Left lobe of liver (tissue), 2 donors: ENCODE results near the gene TRAPPC3. TPM values are rescaled to one million over a fixed set of nuclear protein-coding genes. Genes with fewer than 3 reads are reported as not detected.

Experiments
- ATAC-seq: fragments of 200-7000 bp; cut with Tn5 transposase; one replicate; pipeline ENCODE4 v1.9.1; 2020; ENCODE audit warnings: mild to moderate bottlenecking, moderate library complexity
- DNase-seq: peaks from one replicate; pipeline ENCODE4 v3.0.0-alpha.2; 2020; ENCODE audit warnings: low spot score
- total RNA-seq: library from RNA; stranded (reverse); gene quantifications from one replicate; pipeline ENCODE4 v1.2.1, GENCODE V29; 2021
- donor health status: DM: no; HTN: no; CAD: no; lungs with moderate emphysema.
- donor health status: DM: no; HTN: yes; CAD: no.

Gene TRAPPC3
- total RNA-seq, 1 donor from 2014 or later = 24.8 TPM

DNA sequence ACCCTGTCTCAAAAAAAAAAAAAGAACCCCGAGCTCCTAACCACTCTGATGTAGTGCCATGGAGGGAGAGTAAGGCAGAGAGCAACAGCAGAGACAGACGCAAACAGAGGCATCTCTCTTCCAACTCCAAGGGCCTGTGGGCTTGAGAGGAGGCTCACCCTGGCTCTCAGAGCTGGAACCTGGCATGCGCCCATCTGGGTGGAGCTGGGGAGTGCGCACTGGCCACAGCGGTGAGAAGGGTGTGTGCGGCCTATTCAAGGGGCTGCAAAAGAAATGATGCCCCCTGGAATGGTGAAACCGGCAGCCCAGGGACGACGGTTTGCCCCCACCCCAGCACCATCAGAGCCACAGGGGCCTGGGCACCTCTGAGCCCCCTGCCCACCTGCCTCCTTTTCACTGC, 41.9 kb downstream of the TRAPPC3 start:
- DNase-seq = no peak
- no peak for ATAC-seq

DNA sequence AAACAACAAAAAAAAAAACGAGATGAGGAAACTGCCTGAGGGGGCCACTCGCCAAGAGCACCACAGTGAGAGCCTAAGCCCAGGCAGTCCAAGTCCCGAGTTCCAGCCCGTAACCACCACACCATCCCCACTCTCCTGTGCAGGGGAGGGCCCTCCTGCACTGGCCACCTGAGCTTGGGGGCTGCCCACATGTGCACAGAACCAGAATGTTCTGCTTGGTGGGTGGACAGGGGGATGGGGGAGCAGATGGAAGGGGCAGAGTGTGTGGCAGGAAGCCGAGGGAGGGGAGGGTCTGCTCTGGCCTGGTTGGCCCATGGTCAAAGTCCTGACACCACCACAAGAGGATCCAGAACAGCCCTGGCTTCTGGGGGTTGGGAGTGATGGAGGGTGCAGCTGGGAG, 43.0 kb downstream of the TRAPPC3 start:
- DNase-seq (no peak), ATAC-seq (no peak)

DNA sequence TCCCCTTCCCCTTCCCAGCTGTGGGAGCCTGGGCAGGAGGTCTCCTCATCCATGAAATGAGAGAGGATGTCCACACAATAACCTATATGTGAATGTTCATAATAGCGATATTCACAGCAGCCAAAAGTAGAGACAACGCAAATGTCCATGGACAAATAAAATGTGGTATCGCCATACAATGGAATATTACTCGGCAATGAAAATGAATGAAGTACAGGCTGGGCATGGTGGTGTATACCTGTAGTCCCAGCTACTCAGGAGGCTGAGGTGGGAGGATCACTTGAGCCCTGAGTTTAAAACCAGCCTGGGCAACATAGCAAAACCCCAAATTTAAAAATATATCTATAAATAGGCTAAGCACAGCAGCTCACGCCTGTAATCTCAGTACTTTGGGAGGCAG, 47.7 kb downstream of the TRAPPC3 start:
- DNase-seq = no peak
- no peak for ATAC-seq

DNA sequence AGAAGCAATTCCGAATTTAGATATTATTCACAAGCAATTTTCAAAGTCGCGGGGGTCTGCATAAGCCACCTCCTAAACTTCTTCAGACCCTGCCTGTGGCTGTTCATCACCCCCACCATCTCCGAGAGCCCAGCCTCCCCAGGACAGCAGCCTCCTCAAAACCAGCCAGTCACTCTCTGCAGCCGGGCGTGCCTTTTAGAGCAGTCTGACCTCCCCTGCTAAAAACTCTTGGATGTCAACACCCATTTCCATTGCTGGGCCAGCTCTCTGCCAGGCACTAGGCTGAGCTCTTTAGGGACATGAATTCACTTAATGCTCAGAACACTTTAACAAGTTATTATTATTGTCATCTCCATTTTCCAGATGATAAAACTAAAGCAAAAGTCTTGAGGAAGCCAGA, 48.9 kb downstream of the TRAPPC3 start:
- no peak for DNase-seq

DNA sequence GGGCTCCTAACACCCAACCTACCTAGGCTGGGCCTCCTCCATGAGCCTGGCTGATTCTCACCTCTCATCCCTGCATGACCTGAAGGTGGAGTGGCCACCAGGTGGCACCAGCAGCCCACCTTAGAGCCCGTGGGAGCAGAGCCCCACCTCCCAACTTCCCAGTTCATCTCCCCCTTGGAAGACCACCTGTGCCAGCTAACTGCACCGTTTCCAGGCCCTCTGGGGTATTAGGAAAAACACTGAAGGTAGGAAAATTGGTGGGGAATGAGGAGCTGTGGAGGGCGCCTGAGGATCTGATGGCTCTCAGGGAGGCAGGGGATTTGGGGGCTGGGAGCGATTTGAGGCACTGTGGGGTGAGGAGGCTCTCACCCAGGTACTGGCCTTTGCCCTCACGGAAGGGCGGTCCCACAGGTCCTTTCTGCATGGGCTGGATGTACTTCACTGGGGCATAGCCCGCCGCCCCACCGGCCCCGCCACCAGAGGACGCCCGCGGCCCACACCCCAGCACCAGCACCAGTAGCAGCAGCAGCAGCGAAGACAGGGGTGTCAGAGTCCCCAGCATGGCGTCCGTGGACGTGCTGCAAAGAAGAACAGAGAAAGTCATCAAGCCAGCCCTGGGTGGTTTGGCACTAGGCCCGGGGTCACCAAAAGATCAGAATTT, 49.5 kb downstream of the TRAPPC3 start:
- ATAC-seq = peak; percentile 94
- peak; percentile 77 for DNase-seq

More for the DNA sequence above, 48.9 kb downstream of the TRAPPC3 start:
- no peak for ATAC-seq

DNA sequence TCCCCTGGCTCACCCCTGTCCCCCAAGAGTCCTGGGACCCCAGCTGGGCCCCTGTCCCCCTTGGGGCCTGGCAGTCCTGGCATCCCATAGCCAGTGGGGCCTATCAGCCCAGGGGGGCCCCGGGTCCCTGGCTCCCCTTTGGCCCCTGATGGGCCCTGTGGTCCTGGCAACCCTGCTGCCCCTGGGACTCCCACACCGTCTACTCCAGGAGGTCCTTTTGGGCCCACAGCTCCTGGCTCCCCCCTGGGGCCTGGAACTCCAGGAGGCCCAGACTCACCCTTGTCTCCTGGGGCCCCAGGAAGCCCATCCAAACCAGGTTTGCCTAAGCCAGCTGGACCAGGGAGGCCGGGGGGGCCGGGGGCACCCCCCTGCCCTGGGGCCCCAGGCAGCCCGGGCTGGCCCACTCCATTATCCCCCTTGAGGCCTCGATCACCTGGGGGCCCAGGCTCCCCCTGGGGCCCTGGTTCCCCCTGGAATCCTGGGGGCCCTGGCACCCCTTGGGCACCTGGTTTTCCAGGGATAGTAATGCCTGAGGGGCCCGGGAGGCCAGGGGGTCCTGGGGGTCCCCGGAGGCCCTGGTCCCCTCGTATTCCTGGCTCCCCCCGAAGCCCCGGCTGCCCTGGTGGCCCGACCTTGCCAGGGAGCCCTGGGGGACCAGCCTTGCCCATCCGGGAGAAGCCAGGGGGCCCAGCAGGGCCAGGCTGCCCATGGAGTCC, 50.5 kb downstream of the TRAPPC3 start:
- ATAC-seq = no peak
- no peak for DNase-seq

DNA sequence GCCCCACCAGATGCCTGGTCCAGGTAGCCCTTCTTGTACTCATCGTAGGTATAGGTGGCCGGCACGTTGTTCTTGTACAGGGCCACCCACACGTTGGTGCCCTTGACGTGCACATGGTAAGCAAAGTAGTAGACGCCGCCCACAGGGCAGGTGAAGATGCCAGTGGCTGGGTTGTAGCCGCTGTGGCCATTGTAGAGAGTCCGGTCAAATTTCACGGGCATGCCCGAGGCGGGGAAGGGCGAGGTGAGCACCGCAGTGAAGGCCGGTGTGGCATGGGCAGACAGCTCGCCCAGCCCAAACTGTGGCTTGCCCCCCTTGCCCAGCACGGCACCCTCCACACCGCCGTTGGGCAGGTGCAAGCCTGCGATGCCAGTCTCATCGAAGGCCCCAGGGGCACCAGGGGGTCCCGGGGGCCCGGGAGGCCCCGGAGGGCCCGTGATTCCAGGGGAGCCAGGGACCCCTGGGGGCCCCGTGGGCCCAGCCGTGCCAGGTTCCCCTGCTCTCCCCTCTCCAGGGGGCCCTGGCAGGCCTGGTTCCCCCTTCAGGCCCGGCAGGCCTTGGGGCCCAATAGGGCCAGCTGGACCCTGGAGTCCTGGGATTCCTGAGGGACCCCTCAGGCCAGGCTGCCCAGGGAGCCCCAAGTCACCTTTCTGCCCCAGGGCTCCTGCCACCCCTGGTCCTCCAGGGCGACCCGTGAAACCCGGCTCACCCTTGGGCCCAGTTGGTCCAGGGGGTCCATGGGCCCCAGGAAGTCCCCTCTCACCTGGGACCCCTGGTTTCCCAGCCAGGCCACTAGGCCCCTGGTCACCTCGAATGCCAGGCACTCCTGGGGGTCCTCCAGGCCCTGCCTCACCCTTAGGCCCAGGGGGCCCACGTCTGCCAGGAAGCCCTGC, 51.3 kb downstream of the TRAPPC3 start:
- DNase-seq = no peak

DNA sequence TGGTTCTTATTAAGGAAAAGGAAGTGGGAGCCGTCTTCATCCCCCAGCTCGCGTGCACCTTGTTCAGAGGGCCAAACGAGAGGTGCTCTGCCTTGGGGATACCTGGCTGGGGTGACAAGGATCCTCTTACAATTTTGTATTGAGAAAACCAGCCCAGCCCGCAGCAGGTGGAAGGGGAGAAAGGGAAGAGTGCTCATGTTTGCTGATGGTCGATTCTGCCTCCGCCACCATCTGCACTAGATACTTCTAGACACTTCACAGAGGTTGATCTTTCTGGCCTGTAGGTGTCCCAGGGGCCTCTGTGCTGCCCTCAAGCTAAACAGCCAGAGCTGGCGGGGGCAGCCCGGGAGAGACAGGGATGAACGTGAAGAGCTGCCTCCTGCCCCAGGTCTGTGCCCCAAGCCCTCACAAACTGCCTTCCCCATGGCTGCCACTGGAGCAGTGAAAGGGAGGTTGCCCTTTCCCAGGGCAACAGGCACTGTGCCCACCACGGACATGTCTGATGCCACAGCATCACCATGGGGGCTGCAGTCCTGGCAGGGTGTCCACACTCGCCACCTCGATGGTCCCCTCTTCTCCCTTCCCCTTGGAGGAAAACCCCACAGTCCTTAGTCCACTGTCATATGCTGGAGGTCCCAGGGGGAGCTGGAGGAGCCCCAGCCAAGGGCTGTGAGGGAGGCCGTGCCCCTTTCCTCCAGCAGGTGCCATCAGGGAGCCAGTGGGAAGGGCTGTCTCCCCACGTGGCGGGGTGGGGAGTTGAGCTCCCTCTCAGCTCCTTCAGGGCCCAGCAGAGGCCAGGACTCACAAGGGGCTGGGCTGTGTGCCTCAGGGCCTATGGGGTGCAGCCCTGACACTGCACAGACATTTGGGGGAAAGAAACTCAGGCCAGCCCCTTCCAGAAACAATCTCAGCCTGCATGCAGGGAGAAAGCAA, 52.5 kb downstream of the TRAPPC3 start:
- no peak for ATAC-seq
- no peak for DNase-seq

More for the DNA sequence above, 51.3 kb downstream of the TRAPPC3 start:
- ATAC-seq = no peak

DNA sequence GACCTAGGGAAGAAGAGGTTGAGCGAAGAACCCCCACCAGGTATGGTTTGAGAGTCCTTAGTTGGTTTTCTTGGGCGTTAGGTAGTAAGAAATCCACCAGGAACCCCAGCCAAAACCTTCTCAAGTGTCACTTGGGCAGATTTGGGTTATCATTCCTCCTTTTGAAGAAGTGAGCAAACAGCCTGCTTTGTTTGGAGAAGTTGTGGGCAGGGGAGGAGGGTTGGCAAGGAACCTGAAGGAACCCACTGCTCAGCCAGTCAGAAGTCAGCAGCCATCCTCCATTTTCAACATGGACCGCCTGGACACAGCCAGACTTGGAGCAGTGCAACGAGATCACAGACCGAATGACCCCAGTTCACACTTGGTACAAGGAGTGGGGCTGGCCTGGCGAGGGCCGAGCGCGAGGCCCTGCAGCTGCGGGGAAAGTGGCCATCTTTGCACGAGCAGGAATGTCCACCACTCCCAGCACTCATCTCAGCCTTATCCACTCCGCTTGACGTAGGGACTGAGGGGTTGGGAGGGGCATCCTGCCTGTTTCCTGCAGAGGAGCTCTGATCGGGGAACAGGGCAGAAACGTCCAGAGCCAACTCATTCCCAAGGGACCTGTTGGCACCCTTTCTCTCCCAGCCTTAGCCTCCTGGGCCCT, 53.4 kb downstream of the TRAPPC3 start:
- no peak for DNase-seq
- no peak for ATAC-seq

DNA sequence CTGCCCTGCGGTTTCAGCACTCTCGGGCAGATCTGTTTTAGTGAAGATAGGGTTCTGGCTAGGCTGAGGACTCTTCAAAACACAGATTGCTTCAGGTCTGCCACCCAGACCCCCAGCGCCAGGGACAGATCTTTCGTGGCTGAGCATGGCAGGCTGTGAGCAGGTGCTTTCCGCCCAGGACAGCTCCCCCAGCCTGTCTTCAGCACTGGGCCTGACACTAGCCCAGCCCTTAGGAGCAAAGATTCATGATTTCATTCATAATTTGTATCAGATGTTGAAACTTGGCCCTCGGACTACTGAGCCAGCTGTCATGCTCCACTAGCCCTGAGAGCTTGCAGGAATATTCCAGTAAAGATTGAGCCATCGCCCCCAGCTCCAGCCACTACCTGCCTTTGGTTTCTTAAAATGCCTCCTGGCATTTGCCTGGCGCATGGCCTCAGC, 54.6 kb downstream of the TRAPPC3 start:
- no peak for DNase-seq
- ATAC-seq = no peak

DNA sequence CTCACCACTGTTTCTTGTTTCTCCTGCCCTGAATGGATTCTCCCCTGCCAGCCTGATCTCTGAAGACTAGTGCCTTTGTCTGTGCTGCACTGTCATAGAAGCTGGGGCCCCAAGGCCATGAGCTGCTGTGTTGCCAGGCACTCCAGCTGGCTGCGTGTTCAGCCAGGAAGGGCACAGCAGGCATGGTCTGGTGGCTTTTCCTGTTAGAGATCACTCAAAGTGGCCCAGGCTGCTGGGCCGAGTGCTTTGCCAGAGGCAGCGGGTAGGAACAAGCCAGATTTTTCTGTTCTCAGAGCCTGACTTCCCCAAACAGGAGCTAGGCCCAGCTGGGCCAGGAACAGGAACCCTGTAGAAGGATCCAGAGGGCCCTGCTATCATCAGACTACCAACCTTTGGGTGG, 55.4 kb downstream of the TRAPPC3 start:
- DNase-seq (no peak), ATAC-seq (no peak)

DNA sequence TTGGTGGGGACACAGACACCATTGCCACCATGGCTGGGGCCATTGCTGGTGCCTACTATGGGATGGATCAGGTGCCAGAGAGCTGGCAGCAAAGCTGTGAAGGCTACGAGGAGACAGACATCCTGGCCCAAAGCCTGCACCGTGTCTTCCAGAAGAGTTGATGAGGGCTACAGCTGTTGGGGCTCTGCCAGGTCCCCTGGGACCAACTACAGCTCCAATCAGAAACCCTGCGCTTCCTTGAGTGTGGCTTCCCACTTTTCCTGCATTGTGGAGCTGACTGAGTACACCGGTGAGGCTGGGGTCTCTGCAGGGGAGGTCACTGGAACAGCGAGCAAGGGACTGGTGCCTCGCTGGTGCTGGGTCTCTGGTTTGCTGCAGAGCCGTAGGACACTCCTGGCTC, 56.1 kb downstream of the TRAPPC3 start:
- ATAC-seq (no peak), DNase-seq (no peak)

DNA sequence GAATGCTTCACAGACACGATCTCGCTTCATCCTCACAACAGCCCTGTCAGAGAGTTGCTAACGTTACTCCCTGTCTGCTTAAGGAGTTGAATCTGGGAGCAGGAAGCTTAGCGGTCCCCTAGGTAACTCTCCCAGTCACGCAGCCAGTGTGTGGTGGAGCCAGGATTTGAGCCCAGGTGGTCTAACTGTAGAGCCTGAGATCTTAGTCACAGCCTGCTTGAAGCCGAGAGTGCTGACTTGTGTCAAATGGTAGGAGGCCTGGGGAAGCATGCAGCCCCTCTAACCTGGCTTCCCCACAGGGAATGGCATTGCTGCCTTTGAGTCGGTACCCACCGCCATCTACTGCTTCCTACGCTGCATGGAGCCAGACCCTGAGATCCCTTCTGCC, 56.5 kb downstream of the TRAPPC3 start:
- ATAC-seq (no peak), DNase-seq (no peak)

DNA sequence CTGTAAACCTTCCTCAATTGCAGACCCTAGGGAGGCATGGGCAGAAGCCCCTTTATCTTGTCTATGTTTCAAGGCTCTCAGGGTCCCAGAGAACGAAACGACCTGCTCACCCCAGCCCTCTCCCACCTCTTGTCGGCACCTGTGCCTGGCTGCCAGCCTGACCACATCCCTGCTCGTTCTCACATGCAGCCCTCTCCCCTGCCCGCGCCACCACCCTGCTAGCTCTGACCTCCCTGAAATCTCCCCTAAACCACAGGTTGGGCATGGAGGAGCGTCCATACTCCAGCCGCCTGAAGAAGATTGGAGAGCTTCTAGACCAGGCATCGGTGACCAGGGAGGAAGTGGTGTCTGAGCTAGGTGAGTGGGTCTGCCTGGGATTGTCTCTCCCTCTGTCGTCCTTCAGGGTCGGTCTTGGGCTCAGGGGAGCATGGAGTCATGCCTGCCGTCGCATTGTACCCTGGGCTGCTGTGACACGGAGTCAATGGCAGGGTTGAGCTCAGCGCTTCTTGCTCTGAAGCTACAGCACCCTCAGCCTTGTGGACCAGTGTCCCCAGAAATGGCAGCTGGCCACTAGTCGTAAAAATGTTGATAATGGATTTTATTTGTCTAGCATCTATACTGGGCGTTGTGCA, 57.0 kb downstream of the TRAPPC3 start:
- ATAC-seq (no peak), DNase-seq (no peak)

DNA sequence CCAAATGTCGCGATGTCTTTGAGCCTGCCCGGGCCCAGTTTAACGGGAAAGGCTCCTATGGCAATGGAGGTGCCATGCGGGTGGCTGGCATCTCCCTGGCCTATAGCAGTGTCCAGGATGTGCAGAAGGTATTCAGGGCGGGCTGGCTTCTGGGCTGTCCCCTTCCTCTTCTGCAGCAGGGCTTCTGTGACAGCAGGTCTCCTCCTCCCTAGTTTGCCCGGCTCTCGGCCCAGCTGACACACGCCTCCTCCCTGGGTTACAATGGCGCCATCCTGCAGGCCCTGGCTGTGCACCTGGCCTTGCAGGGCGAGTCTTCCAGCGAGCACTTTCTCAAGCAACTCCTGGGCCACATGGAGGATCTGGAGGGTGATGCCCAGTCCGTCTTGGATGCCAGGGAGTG, 57.6 kb downstream of the TRAPPC3 start:
- DNase-seq (no peak), ATAC-seq (no peak)

DNA sequence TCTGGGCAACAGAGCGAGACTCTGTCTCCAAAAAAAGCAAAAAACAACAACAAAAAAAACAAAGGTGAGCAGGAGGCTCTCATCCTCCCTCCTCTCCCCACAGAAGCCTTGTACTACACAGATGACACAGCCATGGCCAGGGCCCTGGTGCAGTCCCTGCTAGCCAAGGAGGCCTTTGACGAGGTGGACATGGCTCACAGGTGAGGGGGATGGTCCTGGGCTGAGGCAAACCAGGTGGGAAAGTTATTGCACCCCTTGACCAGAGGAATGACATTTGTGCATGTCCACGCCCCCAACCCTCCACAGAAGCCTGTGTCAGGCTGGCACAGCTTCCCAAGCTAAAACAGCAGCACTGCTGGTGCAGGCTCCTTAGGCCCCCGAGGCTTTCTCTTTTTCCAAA, 58.1 kb downstream of the TRAPPC3 start:
- DNase-seq (no peak), ATAC-seq (no peak)

DNA sequence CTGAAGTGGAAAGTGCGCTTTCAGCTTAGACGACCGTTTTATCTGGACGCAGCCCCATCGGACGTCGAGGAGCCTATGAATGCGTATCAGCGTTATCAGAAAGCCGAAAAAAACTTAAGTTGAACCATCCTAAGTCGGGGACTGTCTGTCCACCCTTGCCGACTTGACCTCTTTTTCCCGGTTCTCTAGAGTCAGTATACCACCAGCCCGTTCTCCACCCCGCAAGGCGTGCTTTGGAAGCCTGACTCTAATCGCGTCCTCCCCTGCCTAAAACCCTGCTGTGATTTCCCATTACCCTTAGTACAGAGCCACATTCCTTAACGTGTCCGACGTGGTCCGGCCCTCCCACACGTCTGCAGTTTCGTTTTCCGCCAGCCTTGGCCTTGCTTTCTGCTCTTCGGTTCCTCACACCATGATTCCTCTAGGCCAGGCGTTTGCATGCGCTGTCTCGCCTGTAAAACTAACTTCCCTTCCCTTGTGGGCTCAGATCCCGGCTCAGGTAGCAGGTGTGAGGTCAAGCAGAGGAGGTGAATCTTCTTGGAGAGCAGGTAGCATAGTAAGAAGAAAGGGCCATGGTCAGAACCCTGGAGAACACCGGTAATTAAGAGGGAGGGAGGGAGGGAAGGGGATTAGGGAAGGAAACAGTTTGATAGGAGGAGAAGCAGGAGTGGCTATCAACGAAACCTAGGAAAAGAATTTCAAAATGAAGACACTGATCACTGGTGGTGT, 59.7 kb downstream of the TRAPPC3 start:
- peak; percentile 3 for ATAC-seq
- DNase-seq = no peak

DNA sequence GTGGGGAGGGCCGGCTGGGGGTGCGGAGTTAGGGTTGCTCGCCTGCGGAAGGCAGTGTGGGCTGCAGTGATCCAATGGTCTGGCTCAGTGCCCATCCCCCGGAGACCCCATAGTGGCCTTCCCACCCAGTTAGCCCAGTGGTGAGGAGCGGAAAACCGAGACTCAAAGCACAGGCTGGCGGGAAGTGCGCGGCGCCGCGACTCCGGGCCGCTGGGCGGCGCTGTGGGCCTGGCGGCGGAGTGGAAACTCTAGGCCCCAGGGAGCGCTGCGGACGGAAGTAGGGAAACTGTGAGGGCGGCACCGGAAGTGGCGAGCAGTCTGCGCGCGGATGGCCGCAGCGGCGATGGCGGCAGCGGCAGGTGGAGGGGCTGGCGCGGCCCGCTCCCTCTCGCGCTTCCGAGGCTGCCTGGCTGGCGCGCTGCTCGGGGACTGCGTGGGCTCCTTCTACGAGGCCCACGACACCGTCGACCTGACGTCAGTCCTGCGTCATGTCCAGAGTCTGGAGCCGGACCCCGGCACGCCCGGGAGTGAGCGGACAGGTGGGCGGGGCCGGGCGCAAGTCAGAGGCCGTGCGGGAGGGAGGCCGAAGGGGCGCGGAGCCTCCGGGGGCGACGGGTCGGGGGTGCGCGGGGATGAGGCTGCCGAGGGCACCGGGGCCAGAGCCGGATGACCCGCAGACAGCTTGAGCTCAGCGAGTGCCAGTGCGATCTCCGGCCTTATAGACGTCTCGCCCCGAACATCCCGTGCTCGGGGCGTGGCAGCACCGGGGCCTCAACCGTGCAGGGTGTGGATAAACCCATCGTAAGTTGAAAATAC, 60.5 kb downstream of the TRAPPC3 start, which contains the start of gene ADPRS:
ADPRS (plus strand) TSS at position 316 of the 816 bp plus-strand sequence; CDS start at position 329, 13 bp downstream.
- ATAC-seq (peak; percentile 96), DNase-seq (peak; percentile 91)
